Gastroesophageal sphincter (tissue), 4 donors: ENCODE measurements around the gene TBCD. TPM values are rescaled to one million over a fixed set of nuclear protein-coding genes. Genes with fewer than 3 reads are reported as not detected.

Source experiments
- ATAC-seq: fragments of 150-250 bp; one replicate; pipeline ENCODE4 v1.9.1; 2016; ENCODE audit warnings: mild to moderate bottlenecking, moderate library complexity
- H3K27ac ChIP-seq, 4 donors: fragments of 200-600 bp; sonication (generic) in 3 of 4; 1 replicate in 3 of 4; 2 replicates in 1 of 4; pipeline ENCODE4 v1.5.1; 2016 to 2019
- H3K27me3 ChIP-seq: fragments of 200-600 bp; sonication (generic); one replicate; pipeline ENCODE4 v1.5.1; 2019
- H3K36me3 ChIP-seq, 2 donors: fragments of 200-600 bp; sonication (generic); one replicate each; pipeline ENCODE4 v1.5.1; 2019; ENCODE audit warnings: control low read depth in 1 of 2
- H3K4me1 ChIP-seq, 3 donors: fragments of 200-600 bp; sonication (generic); 1 replicate in 2 of 3; 2 replicates in 1 of 3; pipeline ENCODE4 v1.5.1; 2016 to 2019; ENCODE audit warnings: control low read depth in 2 of 3
- H3K4me3 ChIP-seq, 2 donors: fragments of 200-600 bp; sonication (generic); one replicate each; pipeline ENCODE4 v1.5.1; 2019; ENCODE audit warnings: mild to moderate bottlenecking in 1 of 2, moderate library complexity in 1 of 2
- H3K9me3 ChIP-seq, 3 donors: fragments of 200-600 bp; sonication (generic); one replicate each; pipeline ENCODE4 v1.5.1; 2017 to 2019; ENCODE audit warnings: control low read depth in 2 of 3
- CTCF ChIP-seq, 4 experiments: fragments of 200-600 bp in 2 of 4; fragments of 450-650 bp in 2 of 4; sonication (generic) in 1 of 4; IDR thresholded peaks; one replicate each; pipeline ENCODE4 v1.5.1; 2017 to 2019; ENCODE audit warnings: antibody characterized with exemption in 4 of 4, mild to moderate bottlenecking in 2 of 4, moderate library complexity in 2 of 4
- EP300 ChIP-seq: sonication (generic); formaldehyde crosslinking; IDR thresholded peaks from one replicate; pipeline ENCODE4 v1.6.1; 2017; ENCODE audit warnings: antibody characterized with exemption, mild to moderate bottlenecking
- POLR2A ChIP-seq, 2 donors: fragments of 450-650 bp; IDR thresholded peaks; one replicate each; pipeline ENCODE4 v1.6.1; 2017; ENCODE audit warnings: antibody characterized with exemption in 2 of 2, mild to moderate bottlenecking in 2 of 2, moderate library complexity in 1 of 2
- POLR2AphosphoS5 ChIP-seq: sonication (generic); formaldehyde crosslinking; IDR thresholded peaks from one replicate; pipeline ENCODE4 v1.6.1; 2017; ENCODE audit warnings: antibody characterized with exemption
- WGBS, 2 donors: methylation state at CpG; one replicate each; pipeline ENCODE4 v1.1.5; 2018; ENCODE audit warnings: low coverage in 1 of 2; 5-methylcytosine and 5-hydroxymethylcytosine counted together
- total RNA-seq, 4 donors: library from RNA; depleted of rRNA; stranded (reverse); fragments of >200 nt; gene quantifications; one replicate each; pipeline ENCODE4 v1.1.0, GENCODE V29; 2016

Gene TBCD
- total RNA-seq, 4 donors from 2014 or later = 32.0 to 57.8 (median 47.0) TPM

- no peak overlapping the region for H3K4me3 ChIP-seq
- H3K9me3 ChIP-seq = no peaks in the 10 kb centered on the region
- H3K27me3 ChIP-seq = no peaks in the 10 kb centered on the region
- H3K4me1 ChIP-seq = peaks cover 0 to 8% (median 0%) of the 10 kb centered on the region in 3 donors
- H3K27ac ChIP-seq = no peak overlapping the region
- WGBS, 2 donors = 94 to 100% methylated on average over 1 to 12 of the region's 23 CpGs
- peaks cover 0 to 91% of the 10 kb centered on the region in 2 donors for H3K36me3 ChIP-seq
- ATAC-seq = no peak
- TF ChIP-seq EP300 (no peak), CTCF (IDR thresholded peaks at IDR 0.05) (no peak), POLR2AphosphoS5 (no peak), POLR2A (IDR thresholded peaks at IDR 0.05) (no peak)
Observed at GRCh38 chr17:82813299-82814051, 61.6 kb downstream of the TBCD start.

- H3K4me3 ChIP-seq = no peak overlapping the region
- TF ChIP-seq EP300 = no peak
- TF ChIP-seq POLR2AphosphoS5 = no peak
- TF ChIP-seq CTCF (IDR thresholded peaks at IDR 0.05) = no peak
- TF ChIP-seq POLR2A (IDR thresholded peaks at IDR 0.05) = no peak
- H3K9me3 ChIP-seq = peaks cover 0 to 11% (median 0%) of the 10 kb centered on the region in 3 donors
- 95% methylated on average over 10 of the region's 20 CpGs; no CpG with 5 or more reads in 1 of the 2 donors for WGBS, 2 donors
- peaks cover 0 to 99% of the 10 kb centered on the region in 2 donors for H3K36me3 ChIP-seq
- H3K4me1 ChIP-seq = peaks cover 0 to under 1% (median 0%) of the 10 kb centered on the region in 3 donors
- no peak overlapping the region for H3K27ac ChIP-seq
- no peaks in the 10 kb centered on the region for H3K27me3 ChIP-seq
- ATAC-seq = no peak
Observed at GRCh38 chr17:82814834-82815233, 63.0 kb downstream of the TBCD start.

GRCh38 chr17:82815354-82815753, 63.5 kb downstream of the TBCD start:
- Histone ChIP-seq H3K4me1 (no peaks in the 10 kb centered on the region), H3K36me3 (peaks cover 0 to 99% of the 10 kb centered on the region in 2 donors), H3K27me3 (no peaks in the 10 kb centered on the region), H3K4me3 (no peak overlapping the region), H3K27ac (no peak overlapping the region), H3K9me3 (peaks cover 0 to 17% (median 0%) of the 10 kb centered on the region in 3 donors)
- ATAC-seq = no peak
- TF ChIP-seq EP300 = no peak
- WGBS, 2 donors = no CpG with 5 or more reads among the region's 5 CpGs

GRCh38 chr17:82815790-82816305, 64.0 kb downstream of the TBCD start:
- WGBS, 2 donors = 93 to 95% methylated on average over 6 to 13 of the region's 13 CpGs
- TF ChIP-seq POLR2A (IDR thresholded peaks at IDR 0.05) = no peak
- TF ChIP-seq CTCF (IDR thresholded peaks at IDR 0.05) = no peak
- TF ChIP-seq POLR2AphosphoS5 = no peak
- no peak for TF ChIP-seq EP300
- H3K4me1 ChIP-seq = no peaks in the 10 kb centered on the region
- H3K36me3 ChIP-seq = peaks cover 0 to 98% of the 10 kb centered on the region in 2 donors
- ATAC-seq = no peak
- no peak overlapping the region for H3K4me3 ChIP-seq
- peaks cover 0 to 22% (median 0%) of the 10 kb centered on the region in 3 donors for H3K9me3 ChIP-seq
- no peaks in the 10 kb centered on the region for H3K27me3 ChIP-seq
- H3K27ac ChIP-seq = no peak overlapping the region

- Histone ChIP-seq H3K9me3 (peaks cover 0 to 25% (median 0%) of the 10 kb centered on the region in 3 donors), H3K27ac (no peak overlapping the region), H3K36me3 (peaks cover 0 to 98% of the 10 kb centered on the region in 2 donors), H3K4me1 (no peaks in the 10 kb centered on the region), H3K4me3 (no peak overlapping the region), H3K27me3 (no peaks in the 10 kb centered on the region)
- 73 to 80% methylated on average over 3 to 7 of the region's 7 CpGs for WGBS, 2 donors
- no peak for ATAC-seq
- TF ChIP-seq POLR2AphosphoS5 (no peak), POLR2A (IDR thresholded peaks at IDR 0.05) (no peak), EP300 (no peak), CTCF (IDR thresholded peaks at IDR 0.05) (no peak)
Observed at GRCh38 chr17:82816358-82816757, 64.5 kb downstream of the TBCD start.
